Nephron progenitor cell (in vitro differentiated cells): ENCODE measurements around the gene PAQR5.

ENCODE experiments used
- DNase-seq: peaks from one replicate; pipeline ENCODE4 v3.0.0; 2021
- H3K27ac Mint-ChIP-seq: 2 replicates; pipeline ENCODE4 v1.8.0; 2021; ENCODE audit warnings: mild to moderate bottlenecking, moderate library complexity, mixed read lengths
- H3K27me3 Mint-ChIP-seq: 2 replicates; pipeline ENCODE4 v1.8.0; 2021; ENCODE audit warnings: mild to moderate bottlenecking, low read depth, mixed read lengths; ENCODE audit not compliant: poor library complexity
- H3K36me3 Mint-ChIP-seq: 2 replicates; pipeline ENCODE4 v1.8.0; 2021; ENCODE audit warnings: low read depth, mixed read lengths
- H3K4me1 Mint-ChIP-seq: 2 replicates; pipeline ENCODE4 v1.8.0; 2021; ENCODE audit warnings: mixed read lengths
- H3K4me3 Mint-ChIP-seq: 2 replicates; pipeline ENCODE4 v1.8.0; 2021; ENCODE audit warnings: mild to moderate bottlenecking, moderate library complexity, mixed read lengths
- H3K9me3 Mint-ChIP-seq: 2 replicates; pipeline ENCODE4 v1.8.0; 2021; ENCODE audit warnings: mild to moderate bottlenecking, moderate library complexity, mixed read lengths
- CTCF ChIP-seq: fragments of 200-600 bp; sonication (generic); IDR thresholded peaks from 2 replicates; pipeline ENCODE4 v1.5.0; 2021; ENCODE audit warnings: antibody characterized with exemption

The PAQR5 gene

GRCh38 chr15:69282104-69282743 is 16.5 kb upstream of the PAQR5 start:
- no peak overlapping the region for H3K4me3 Mint-ChIP-seq
- peaks cover under 1% of the 10 kb centered on the region for H3K27me3 Mint-ChIP-seq
- H3K9me3 Mint-ChIP-seq: no peaks in the 10 kb centered on the region
- TF ChIP-seq CTCF: no peak
- DNase-seq: no peak
- H3K27ac Mint-ChIP-seq: no peak overlapping the region
- H3K4me1 Mint-ChIP-seq: peaks cover 22% of the 10 kb centered on the region
- no peaks in the 10 kb centered on the region for H3K36me3 Mint-ChIP-seq

GRCh38 chr15:69285834-69286233 is 12.9 kb upstream of the PAQR5 start:
- TF ChIP-seq CTCF: no peak
- H3K27ac Mint-ChIP-seq: no peak overlapping the region
- no peaks in the 10 kb centered on the region for H3K36me3 Mint-ChIP-seq
- H3K4me1 Mint-ChIP-seq: peaks cover 27% of the 10 kb centered on the region
- no peaks in the 10 kb centered on the region for H3K9me3 Mint-ChIP-seq
- H3K4me3 Mint-ChIP-seq: no peak overlapping the region
- peaks cover 8% of the 10 kb centered on the region for H3K27me3 Mint-ChIP-seq
- DNase-seq: no peak

- Mint-ChIP-seq H3K27me3 (peaks cover 11% of the 10 kb centered on the region), H3K36me3 (no peaks in the 10 kb centered on the region), H3K27ac (no peak overlapping the region)
Observed at GRCh38 chr15:69288011-69288410, 10.7 kb upstream of the PAQR5 start.

GRCh38 chr15:69288531-69289341 is 10.0 kb upstream of the PAQR5 start:
- Mint-ChIP-seq H3K4me1 (peaks cover 18% of the 10 kb centered on the region), H3K27ac (no peak overlapping the region), H3K36me3 (no peaks in the 10 kb centered on the region), H3K27me3 (peaks cover 13% of the 10 kb centered on the region), H3K4me3 (no peak overlapping the region), H3K9me3 (no peaks in the 10 kb centered on the region)
- no peak for TF ChIP-seq CTCF
- no peak for DNase-seq

More at GRCh38 chr15:69288011-69288410, 10.7 kb upstream of the PAQR5 start:
- Mint-ChIP-seq H3K4me3 (no peak overlapping the region), H3K9me3 (no peaks in the 10 kb centered on the region), H3K4me1 (peaks cover 18% of the 10 kb centered on the region)
- TF ChIP-seq CTCF: no peak
- DNase-seq: no peak

GRCh38 chr15:69289342-69290146 is 9.2 kb upstream of the PAQR5 start:
- no peak for DNase-seq
- TF ChIP-seq CTCF: no peak
- Mint-ChIP-seq H3K27me3 (peaks cover 13% of the 10 kb centered on the region), H3K27ac (no peak overlapping the region), H3K9me3 (no peaks in the 10 kb centered on the region), H3K36me3 (no peaks in the 10 kb centered on the region), H3K4me3 (no peak overlapping the region), H3K4me1 (peaks cover 18% of the 10 kb centered on the region)
